GM23248 (cell line): ENCODE measurements around the gene ANXA8. TPM values are rescaled to one million over a fixed set of nuclear protein-coding genes. Genes with fewer than 3 reads are reported as not detected.

ENCODE experiments used
- DNase-seq: peaks from one replicate; pipeline ENCODE4 v3.0.0-alpha.2; 2015
- H2AFZ ChIP-seq: fragments of 200-600 bp; sonication (generic); 2 replicates; pipeline ENCODE4 v1.6.1; 2016; ENCODE audit warnings: antibody characterized with exemption
- H3F3A ChIP-seq: fragments of 200-600 bp; sonication (generic); 2 replicates; pipeline ENCODE4 v1.6.1; 2016; ENCODE audit warnings: mild to moderate bottlenecking, antibody characterized with exemption, mixed run types; ENCODE audit not compliant: insufficient read depth
- H3K27ac ChIP-seq: fragments of 200-600 bp; sonication (generic); 2 replicates; pipeline ENCODE4 v1.5.1; 2016; ENCODE audit warnings: mild to moderate bottlenecking
- H3K27me3 ChIP-seq: fragments of 200-600 bp; sonication (generic); replicated peaks from 2 replicates; pipeline ENCODE4 v1.6.1; 2016; ENCODE audit warnings: mild to moderate bottlenecking; ENCODE audit not compliant: insufficient read depth
- H3K36me3 ChIP-seq: fragments of 200-600 bp; sonication (generic); 2 replicates; pipeline ENCODE4 v1.6.1; 2016; ENCODE audit warnings: low read depth, mild to moderate bottlenecking
- H3K4me1 ChIP-seq: fragments of 200-600 bp; sonication (generic); 2 replicates; pipeline ENCODE4 v1.6.1; 2016; ENCODE audit warnings: mild to moderate bottlenecking; ENCODE audit not compliant: insufficient read depth
- H3K4me2 ChIP-seq: fragments of 200-600 bp; sonication (generic); one replicate; pipeline ENCODE4 v1.6.1; 2016; ENCODE audit warnings: mild to moderate bottlenecking; ENCODE audit not compliant: unreplicated experiment
- H3K4me3 ChIP-seq: fragments of 200-600 bp; sonication (generic); 2 replicates; pipeline ENCODE4 v1.5.1; 2016; ENCODE audit warnings: mild to moderate bottlenecking
- H3K79me2 ChIP-seq: fragments of 200-600 bp; sonication (generic); 2 replicates; pipeline ENCODE4 v1.6.1; 2016; ENCODE audit warnings: mild to moderate bottlenecking; ENCODE audit not compliant: insufficient read depth
- H3K9ac ChIP-seq: fragments of 200-600 bp; sonication (generic); 2 replicates; pipeline ENCODE4 v1.6.1; 2016; ENCODE audit warnings: mild to moderate bottlenecking
- H3K9me2 ChIP-seq: fragments of 200-600 bp; sonication (generic); 2 replicates; pipeline ENCODE4 v1.6.1; 2016; ENCODE audit warnings: mixed run types, mild to moderate bottlenecking, moderate library complexity; ENCODE audit not compliant: insufficient read depth
- H3K9me3 ChIP-seq: fragments of 200-600 bp; sonication (generic); one replicate; pipeline ENCODE4 v1.6.1; 2017; ENCODE audit warnings: low read depth
- H4K20me1 ChIP-seq: fragments of 200-600 bp; sonication (generic); 2 replicates; pipeline ENCODE4 v1.6.0; 2016; ENCODE audit not compliant: insufficient read depth
- EZH2 ChIP-seq: fragments of 200-600 bp; sonication (generic); IDR thresholded peaks from 2 replicates; pipeline ENCODE4 v1.6.1; 2018; ENCODE audit warnings: antibody characterized with exemption, mild to moderate bottlenecking; ENCODE audit not compliant: insufficient read depth, poor library complexity, severe bottlenecking
- EZH2phosphoT487 ChIP-seq: fragments of 200-600 bp; sonication (generic); IDR thresholded peaks from 2 replicates; pipeline ENCODE4 v1.6.1; 2018; ENCODE audit warnings: antibody characterized with exemption, moderate library complexity, mild to moderate bottlenecking, low read depth; ENCODE audit not compliant: insufficient read depth
- WGBS, 2 experiments: methylation state at CpG; one replicate each; pipeline ENCODE4 v1.1.6; 2015 to 2017; ENCODE audit warnings: low lambda C conversion rate in 2 of 2, low coverage in 1 of 2; ENCODE audit errors: missing lambda C conversion rate in 2 of 2; 5-methylcytosine and 5-hydroxymethylcytosine counted together
- in situ Hi-C: fragments of 300-500 bp; cut with MboI; formaldehyde crosslinking; loops from 2 replicates; pipeline ENCODE4 v1.15.0; 2020
- polyA plus RNA-seq: library from polyadenylated mRNA; unstranded; fragments of >200 nt; fragmentation: Nextera tagmentation; extraction: Ambion mirVana; gene quantifications from 2 replicates; pipeline ENCODE4 v1.2.1, GENCODE V29; 2016
- total RNA-seq: library from RNA; depleted of rRNA; stranded (reverse); fragments of >200 nt; shearing (Covaris generic); gene quantifications from 2 replicates; pipeline ENCODE4 v1.2.3, GENCODE V29; 2014

ANXA8 gene
- total and polyA plus RNA-seq, 2 experiments from 2014 or later = 3.4 to 4.5 TPM

DNA sequence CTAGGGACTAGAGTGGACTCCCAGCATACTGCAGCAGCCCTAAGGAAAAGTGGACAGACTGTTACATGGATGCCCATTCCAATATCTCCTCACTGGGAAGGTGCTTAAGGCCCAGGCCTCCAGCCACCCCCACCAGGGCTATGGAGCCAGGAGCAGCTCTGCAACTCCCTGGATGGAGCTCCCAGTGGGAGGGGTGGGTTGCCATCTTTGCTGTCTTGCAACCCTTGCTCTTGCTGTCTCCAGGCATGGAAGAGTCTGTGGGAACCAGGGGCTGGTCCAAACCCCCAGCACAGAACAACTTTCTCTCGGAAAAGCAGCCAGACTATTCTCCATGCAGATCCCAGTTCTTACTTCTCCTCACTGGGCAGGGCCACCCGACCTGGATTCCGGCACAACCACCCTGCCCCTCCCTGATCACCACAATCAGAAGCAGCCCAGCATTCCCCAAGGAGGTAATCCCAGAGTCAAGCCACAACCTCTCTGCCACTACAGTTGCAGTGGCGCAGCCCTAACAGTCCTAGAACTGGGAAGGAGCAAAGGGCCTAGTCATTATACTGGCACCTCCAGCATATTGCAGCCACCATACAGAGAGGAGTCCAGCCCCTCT, 58.0 kb downstream of the ANXA8 start:
- Histone ChIP-seq H3K9me3 (no peaks in the 10 kb centered on the region), H3K9me2 (no peaks in the 10 kb centered on the region), H3K4me3 (no peak overlapping the region), H3K27ac (no peak overlapping the region), H2AFZ (no peak overlapping the region), H3K4me2 (no peak overlapping the region), H3K79me2 (no peaks in the 10 kb centered on the region), H3K27me3 (peaks cover 17% of the 10 kb centered on the region), H3K4me1 (peaks cover 3% of the 10 kb centered on the region; the same call in 1 of the 2 replicates), H3F3A (peaks cover 9% of the 10 kb centered on the region; the same call in 1 of the 2 replicates), H4K20me1 (no peaks in the 10 kb centered on the region), H3K36me3 (no peaks in the 10 kb centered on the region), H3K9ac (no peak overlapping the region)
- TF ChIP-seq EZH2 = no peak
- no peak for TF ChIP-seq EZH2phosphoT487
- DNase-seq = no peak
- WGBS, 2 experiments = 47 to 62% methylated on average over 4 of the region's 4 CpGs
- in situ Hi-C loops = no loop called here

DNA sequence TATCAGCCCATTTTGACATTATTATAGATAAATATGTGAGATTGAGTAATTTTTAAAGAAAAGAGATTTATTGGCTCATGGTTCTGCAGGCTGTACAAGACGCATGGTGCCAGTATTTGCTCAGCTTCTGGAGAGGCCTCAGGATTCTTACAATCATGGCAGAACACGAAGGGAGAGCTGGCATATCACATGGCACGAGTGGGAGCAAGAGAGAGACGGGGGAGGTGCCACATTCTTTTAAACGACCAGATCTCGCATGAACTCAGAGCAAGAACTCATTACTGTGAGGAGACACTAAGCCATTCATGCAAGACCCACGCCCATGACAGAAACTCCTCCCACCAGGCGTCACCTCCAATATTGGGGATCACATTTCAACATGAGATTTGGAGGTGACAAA, 59.7 kb downstream of the ANXA8 start:
- no peaks in the 10 kb centered on the region for H3K9me3 ChIP-seq
- no peaks in the 10 kb centered on the region for H3K9me2 ChIP-seq
- H2AFZ ChIP-seq = no peak overlapping the region
- H3K4me3 ChIP-seq = no peak overlapping the region
- peaks cover 9% of the 10 kb centered on the region; the same call in 1 of the 2 replicates for H3F3A ChIP-seq
- peaks cover 2% of the 10 kb centered on the region for H3K27me3 ChIP-seq
- WGBS, 2 experiments = 32 to 35% methylated on average over 8 of the region's 8 CpGs
- no peaks in the 10 kb centered on the region for H3K36me3 ChIP-seq
- in situ Hi-C loops = no loop called here
- TF ChIP-seq EZH2phosphoT487 = no peak
- no peak for TF ChIP-seq EZH2
- H3K79me2 ChIP-seq = no peaks in the 10 kb centered on the region
- H3K9ac ChIP-seq = no peak overlapping the region
- H3K4me1 ChIP-seq = peaks cover 6% of the 10 kb centered on the region; the same call in 1 of the 2 replicates
- no peak overlapping the region for H3K27ac ChIP-seq
- no peak overlapping the region for H3K4me2 ChIP-seq
- no peak for DNase-seq
- no peaks in the 10 kb centered on the region for H4K20me1 ChIP-seq

DNA sequence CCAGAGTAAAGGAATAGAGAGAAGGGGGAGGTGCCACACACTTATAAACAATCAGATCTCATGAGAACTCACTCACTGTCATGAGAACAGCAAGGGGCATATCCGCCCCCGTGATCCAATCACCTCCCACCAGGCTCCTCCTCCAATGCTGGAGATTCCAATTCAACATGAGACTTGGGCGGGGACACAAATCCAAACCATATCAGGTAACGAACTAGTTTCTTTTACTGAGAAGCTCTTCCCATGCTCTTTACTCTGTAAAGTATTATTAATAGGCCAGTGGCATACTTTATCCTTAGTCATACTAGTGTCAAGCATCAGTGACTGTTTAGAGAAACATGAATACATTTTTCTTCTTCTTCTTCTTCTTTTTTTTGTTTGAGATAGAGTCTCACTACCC, 60.4 kb downstream of the ANXA8 start:
- no peaks in the 10 kb centered on the region for H3K9me2 ChIP-seq
- in situ Hi-C loops = no loop called here
- H3K4me2 ChIP-seq = no peak overlapping the region
- peaks cover 9% of the 10 kb centered on the region; the same call in 1 of the 2 replicates for H3F3A ChIP-seq
- H3K27me3 ChIP-seq = no peaks in the 10 kb centered on the region; the same call in 1 of the 2 replicates
- TF ChIP-seq EZH2 (no peak), EZH2phosphoT487 (no peak)
- no peak overlapping the region for H3K9ac ChIP-seq
- peak; percentile 59 for DNase-seq
- no peak overlapping the region for H3K4me3 ChIP-seq
- no peaks in the 10 kb centered on the region for H3K79me2 ChIP-seq
- H3K36me3 ChIP-seq = no peaks in the 10 kb centered on the region
- no peaks in the 10 kb centered on the region for H3K9me3 ChIP-seq
- no peak overlapping the region for H2AFZ ChIP-seq
- no peaks in the 10 kb centered on the region for H4K20me1 ChIP-seq
- peaks cover 6% of the 10 kb centered on the region; the same call in 1 of the 2 replicates for H3K4me1 ChIP-seq
- WGBS, 2 experiments = 59 to 68% methylated on average over 4 of the region's 4 CpGs
- no peak overlapping the region for H3K27ac ChIP-seq

DNA sequence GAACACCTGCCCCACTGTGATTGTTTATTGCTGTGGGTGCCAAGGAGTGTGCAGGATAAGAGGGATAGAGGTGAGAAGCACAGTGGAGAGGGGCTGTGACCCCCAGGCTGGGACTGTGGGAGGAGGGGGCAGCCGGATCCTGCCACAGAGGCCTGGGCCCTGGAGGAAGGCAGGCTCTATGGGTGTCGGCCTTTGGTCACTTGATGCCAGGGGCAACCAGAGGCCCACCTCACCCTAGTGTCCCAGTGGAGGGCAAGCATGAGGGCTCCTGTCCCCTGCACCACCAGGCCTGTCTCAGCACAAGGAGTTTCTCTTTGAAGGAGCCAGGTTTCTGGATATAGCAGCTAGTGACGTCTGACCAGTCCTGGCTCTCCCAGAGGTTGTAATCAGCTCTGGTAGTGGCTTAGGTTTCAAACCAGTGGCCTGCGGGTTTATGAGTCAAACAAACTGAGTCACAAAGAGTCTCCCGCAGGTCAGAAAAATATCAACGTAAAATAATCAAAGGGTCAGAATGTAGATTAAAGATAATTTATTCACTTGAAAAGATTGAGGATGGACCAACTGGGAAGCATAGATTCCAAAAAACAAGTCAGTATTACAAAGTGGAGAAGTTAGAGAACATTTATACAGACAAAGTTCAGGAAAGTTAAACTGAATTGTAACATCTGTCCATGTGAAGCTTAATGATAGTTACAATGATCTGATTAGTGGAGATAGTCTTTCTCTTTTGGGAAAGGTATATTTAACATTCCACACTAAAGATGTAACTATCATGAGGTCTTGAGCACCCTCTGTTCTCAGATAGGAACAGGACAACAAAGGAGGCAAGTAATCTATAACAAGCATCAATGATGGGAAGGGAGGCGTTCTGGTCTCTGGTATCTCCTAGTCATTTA, 62.6 kb downstream of the ANXA8 start:
- peak; percentile 88 for DNase-seq
- TF ChIP-seq EZH2phosphoT487 (no peak), EZH2 (no peak)
- Histone ChIP-seq H3K36me3 (no peaks in the 10 kb centered on the region), H4K20me1 (no peaks in the 10 kb centered on the region), H3K9me2 (no peaks in the 10 kb centered on the region), H3F3A (peaks cover 9% of the 10 kb centered on the region; the same call in 1 of the 2 replicates), H3K27me3 (no peaks in the 10 kb centered on the region; the same call in 1 of the 2 replicates), H3K4me1 (peaks cover 6% of the 10 kb centered on the region; the same call in 1 of the 2 replicates), H3K4me2 (peak overlapping the region; percentile 7), H2AFZ (no peak overlapping the region), H3K79me2 (no peaks in the 10 kb centered on the region), H3K9ac (no peak overlapping the region), H3K4me3 (no peak overlapping the region), H3K9me3 (no peaks in the 10 kb centered on the region), H3K27ac (no peak overlapping the region)
- whole genome bisulfite sequencing, 2 experiments = 41 to 45% methylated on average over 7 of the region's 7 CpGs
- in situ Hi-C loops = no loop called here
